ENCODE results near the gene EXOC3L1. TPM values are rescaled to one million over a fixed set of nuclear protein-coding genes. Genes with fewer than 3 reads are reported as not detected.

The EXOC3L1 gene
- total RNA-seq, 1 experiment from 2014 or later = not detected

- intact Hi-C loops (cut with micrococcal nuclease) = no loop called here
Observed at GRCh38 chr16:67187175-67187890, 2.6 kb downstream of the EXOC3L1 start.

DNA sequence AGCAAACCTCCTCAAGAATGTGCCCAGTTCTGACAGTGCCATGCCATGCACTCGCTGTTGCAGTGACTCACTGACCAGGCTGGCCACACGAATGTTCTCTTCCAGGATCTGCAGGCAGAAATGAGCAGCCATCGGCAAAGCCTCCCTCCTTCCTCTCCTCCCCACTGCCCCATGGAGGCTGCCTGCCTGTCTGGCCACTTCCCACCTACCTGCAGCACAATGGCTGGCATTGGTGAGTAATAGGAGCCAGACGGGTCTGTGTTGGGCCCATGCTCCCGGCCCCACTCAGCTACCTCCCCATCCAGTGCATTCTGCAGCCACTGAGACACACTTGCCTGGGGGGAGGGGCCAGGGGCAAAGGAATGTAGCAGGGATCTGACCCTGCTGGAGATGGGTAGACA, 3.4 kb downstream of the EXOC3L1 start:
- no peaks in the 10 kb centered on the region for H3K36me3 ChIP-seq (ENCODE audit: low read depth, low read length)
- no peak overlapping the region for H2AFZ ChIP-seq (ENCODE audit: low read length)
- DNase-seq (peak; percentile 49), ATAC-seq (no peak)
- intact Hi-C loops (cut with micrococcal nuclease) = no loop called here
- peaks cover 34% of the 10 kb centered on the region for H3K4me1 ChIP-seq (ENCODE audit: insufficient read depth, low read length)
- H3K9me2 ChIP-seq (replicated peaks; ENCODE audit: low read length) = no peaks in the 10 kb centered on the region
- H4K20me1 ChIP-seq (ENCODE audit: low read length) = no peaks in the 10 kb centered on the region
- POLR2A ChIA-PET (ENCODE audit: unreplicated experiment) = no interaction called here
- no peak overlapping the region for H3K27ac ChIP-seq (ENCODE audit: low read length)
- H3K79me2 ChIP-seq (ENCODE audit: low read length) = peaks cover 17% of the 10 kb centered on the region
- BruUV-seq (replicated peaks) = no TSS peak
- H3K4me3 ChIP-seq (ENCODE audit: low read length) = no peak overlapping the region
- no peak overlapping the region for H3K9ac ChIP-seq (ENCODE audit: low read length)
- no peaks in the 10 kb centered on the region for H3K9me3 ChIP-seq (ENCODE audit: low read length)
- H3F3A ChIP-seq (ENCODE audit: low read length, unreplicated experiment) = no peaks in the 10 kb centered on the region
- no peak for TF ChIP-seq EZH2 (IDR thresholded peaks at IDR 0.05; ENCODE audit: low read length, unreplicated experiment)
- TF ChIP-seq, protein P1, sequence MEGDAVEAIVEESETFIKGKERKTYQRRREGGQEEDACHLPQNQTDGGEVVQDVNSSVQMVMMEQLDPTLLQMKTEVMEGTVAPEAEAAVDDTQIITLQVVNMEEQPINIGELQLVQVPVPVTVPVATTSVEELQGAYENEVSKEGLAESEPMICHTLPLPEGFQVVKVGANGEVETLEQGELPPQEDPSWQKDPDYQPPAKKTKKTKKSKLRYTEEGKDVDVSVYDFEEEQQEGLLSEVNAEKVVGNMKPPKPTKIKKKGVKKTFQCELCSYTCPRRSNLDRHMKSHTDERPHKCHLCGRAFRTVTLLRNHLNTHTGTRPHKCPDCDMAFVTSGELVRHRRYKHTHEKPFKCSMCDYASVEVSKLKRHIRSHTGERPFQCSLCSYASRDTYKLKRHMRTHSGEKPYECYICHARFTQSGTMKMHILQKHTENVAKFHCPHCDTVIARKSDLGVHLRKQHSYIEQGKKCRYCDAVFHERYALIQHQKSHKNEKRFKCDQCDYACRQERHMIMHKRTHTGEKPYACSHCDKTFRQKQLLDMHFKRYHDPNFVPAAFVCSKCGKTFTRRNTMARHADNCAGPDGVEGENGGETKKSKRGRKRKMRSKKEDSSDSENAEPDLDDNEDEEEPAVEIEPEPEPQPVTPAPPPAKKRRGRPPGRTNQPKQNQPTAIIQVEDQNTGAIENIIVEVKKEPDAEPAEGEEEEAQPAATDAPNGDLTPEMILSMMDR (conservative IDR thresholded peaks at IDR 0.05; ENCODE audit: low read depth, low read length) = no peak
- no peak for TF ChIP-seq EZH2phosphoT487 (IDR thresholded peaks at IDR 0.05; ENCODE audit: borderline replicate concordance, low read length)
- peak overlapping the region; percentile 34 for H3K4me2 ChIP-seq (ENCODE audit: low read length)
- H3K27me3 ChIP-seq (ENCODE audit: low read length) = no peaks in the 10 kb centered on the region
- CTCF ChIA-PET = no interaction called here

More at GRCh38 chr16:67187175-67187890, 2.6 kb downstream of the EXOC3L1 start:
- Histone ChIP-seq H3K9me2 (replicated peaks; ENCODE audit: low read length) (no peaks in the 10 kb centered on the region), H3K79me2 (ENCODE audit: low read length) (peaks cover 14% of the 10 kb centered on the region), H3K27ac (ENCODE audit: low read length) (no peak overlapping the region), H3K4me1 (ENCODE audit: insufficient read depth, low read length) (peaks cover 29% of the 10 kb centered on the region), H3F3A (ENCODE audit: low read length, unreplicated experiment) (no peaks in the 10 kb centered on the region), H3K4me2 (ENCODE audit: low read length) (no peak overlapping the region), H3K9me3 (ENCODE audit: low read length) (no peaks in the 10 kb centered on the region), H2AFZ (ENCODE audit: low read length) (no peak overlapping the region), H4K20me1 (ENCODE audit: low read length) (no peaks in the 10 kb centered on the region), H3K4me3 (ENCODE audit: low read length) (no peak overlapping the region), H3K9ac (ENCODE audit: low read length) (no peak overlapping the region), H3K36me3 (ENCODE audit: low read depth, low read length) (no peaks in the 10 kb centered on the region), H3K27me3 (ENCODE audit: low read length) (no peaks in the 10 kb centered on the region)
- TF ChIP-seq, protein P1 (conservative IDR thresholded peaks at IDR 0.05; ENCODE audit: low read depth, low read length) = no peak
- no peak for TF ChIP-seq EZH2phosphoT487 (IDR thresholded peaks at IDR 0.05; ENCODE audit: borderline replicate concordance, low read length)
- TF ChIP-seq EZH2 (IDR thresholded peaks at IDR 0.05; ENCODE audit: low read length, unreplicated experiment) = no peak
- ChIA-PET CTCF (no interaction called here), POLR2A (ENCODE audit: unreplicated experiment) (no interaction called here)
- DNase-seq (no peak), ATAC-seq (no peak)
- BruUV-seq (replicated peaks) = no TSS peak

DNA sequence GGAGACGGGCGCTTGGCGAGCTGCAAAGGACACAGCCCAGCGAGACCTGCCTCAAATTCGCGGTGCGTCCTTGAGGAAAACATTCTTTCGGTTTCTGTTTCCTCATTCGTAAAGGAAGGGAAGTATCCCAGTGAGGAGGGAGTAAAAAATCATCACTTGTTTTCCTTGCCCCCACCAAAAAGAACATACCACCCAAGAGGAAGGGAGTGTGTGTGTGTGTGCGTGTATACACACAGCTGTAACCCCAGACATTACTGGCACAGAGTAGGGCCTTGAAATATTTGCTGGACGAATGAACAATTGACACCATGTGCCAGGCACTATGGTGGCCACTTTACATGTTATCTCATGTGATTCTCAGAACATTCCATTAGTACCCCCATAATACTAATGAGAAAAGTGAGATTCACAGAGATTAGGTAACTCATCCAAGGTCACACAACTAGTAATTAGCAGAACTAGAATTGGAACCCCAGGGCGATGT, 4.2 kb downstream of the EXOC3L1 start:
- H3K4me1 ChIP-seq (ENCODE audit: insufficient read depth, low read length) = peaks cover 39% of the 10 kb centered on the region
- no peak for DNase-seq
- no peak for ATAC-seq
- peak overlapping the region; percentile 79; the same call in 1 of the 2 replicates for H3K4me3 ChIP-seq (ENCODE audit: low read length)
- intact Hi-C loops (cut with micrococcal nuclease) = loop anchor here (1.0 kb wide), 1 partner anchor 231 kb away; no protein-coding TSS in a partner anchor
- no peak overlapping the region for H3K9ac ChIP-seq (ENCODE audit: low read length)
- H4K20me1 ChIP-seq (ENCODE audit: low read length) = no peaks in the 10 kb centered on the region
- no peaks in the 10 kb centered on the region for H3K27me3 ChIP-seq (ENCODE audit: low read length)
- no peaks in the 10 kb centered on the region for H3K9me3 ChIP-seq (ENCODE audit: low read length)
- no peak overlapping the region for H2AFZ ChIP-seq (ENCODE audit: low read length)
- peak overlapping the region; percentile 89 for H3K4me2 ChIP-seq (ENCODE audit: low read length)
- H3K9me2 ChIP-seq (replicated peaks; ENCODE audit: low read length) = no peaks in the 10 kb centered on the region
- no TSS peak for BruUV-seq (replicated peaks)
- TF ChIP-seq, protein P1 (conservative IDR thresholded peaks at IDR 0.05; ENCODE audit: low read depth, low read length) = no peak
- TF ChIP-seq EZH2 (IDR thresholded peaks at IDR 0.05; ENCODE audit: low read length, unreplicated experiment) = no peak
- TF ChIP-seq EZH2phosphoT487 (IDR thresholded peaks at IDR 0.05; ENCODE audit: borderline replicate concordance, low read length) = no peak
- ChIA-PET POLR2A (ENCODE audit: unreplicated experiment) (no interaction called here), CTCF (interaction anchor here (0.7 to 1.5 kb wide), 4 partner anchors 26 to 168 kb away, joined by 3 to 5 read pairs (median 4); partner anchors contain the start of genes FBXL8 and TRADD)
- H3K36me3 ChIP-seq (ENCODE audit: low read depth, low read length) = no peaks in the 10 kb centered on the region
- H3K27ac ChIP-seq (ENCODE audit: low read length) = no peak overlapping the region
- peaks cover 23% of the 10 kb centered on the region for H3K79me2 ChIP-seq (ENCODE audit: low read length)
- H3F3A ChIP-seq (ENCODE audit: low read length, unreplicated experiment) = no peaks in the 10 kb centered on the region
